Neural progenitor cell (in vitro differentiated cells): ENCODE data around the gene PHRF1. TPM values are rescaled to one million over a fixed set of nuclear protein-coding genes. Genes with fewer than 3 reads are reported as not detected.
A peak's percentile ranks its signal among the peaks of the same experiment; 100 is the strongest.

Experiments used
- DNase-seq: peaks from one replicate; pipeline ENCODE4 v3.0.0-alpha.2; 2016; ENCODE audit warnings: low spot score
- H2AFZ ChIP-seq: fragments of 200-600 bp; sonication (generic); replicated peaks from 2 replicates; pipeline ENCODE4 v1.6.1; 2016; ENCODE audit warnings: antibody characterized with exemption
- H3F3A ChIP-seq: fragments of 200-600 bp; sonication (generic); 2 replicates; pipeline ENCODE4 v1.6.1; 2016; ENCODE audit warnings: antibody characterized with exemption, low read depth
- H3K27ac ChIP-seq: fragments of 200-600 bp; sonication (generic); 2 replicates; pipeline ENCODE4 v1.5.1; 2016; ENCODE audit warnings: mild to moderate bottlenecking
- H3K27me3 ChIP-seq: fragments of 200-600 bp; sonication (generic); 2 replicates; pipeline ENCODE4 v1.6.1; 2016; ENCODE audit warnings: mild to moderate bottlenecking, moderate library complexity
- H3K36me3 ChIP-seq: fragments of 200-600 bp; sonication (generic); 2 replicates; pipeline ENCODE4 v1.5.1; 2016
- H3K4me1 ChIP-seq: fragments of 200-600 bp; sonication (generic); 2 replicates; pipeline ENCODE4 v1.6.1; 2016; ENCODE audit warnings: mixed run types
- H3K4me2 ChIP-seq: fragments of 200-600 bp; sonication (generic); 2 replicates; pipeline ENCODE4 v1.6.1; 2016
- H3K4me3 ChIP-seq: fragments of 200-600 bp; sonication (generic); 2 replicates; pipeline ENCODE4 v1.5.1; 2016
- H3K79me2 ChIP-seq: fragments of 200-600 bp; sonication (generic); 2 replicates; pipeline ENCODE4 v1.6.1; 2016; ENCODE audit warnings: low read depth
- H3K9ac ChIP-seq: fragments of 200-600 bp; sonication (generic); 2 replicates; pipeline ENCODE4 v1.6.1; 2016
- H3K9me3 ChIP-seq: fragments of 200-600 bp; sonication (generic); 2 replicates; pipeline ENCODE4 v1.5.1; 2016; ENCODE audit warnings: low read depth
- H4K20me1 ChIP-seq: fragments of 200-600 bp; sonication (generic); 2 replicates; pipeline ENCODE4 v1.6.1; 2016; ENCODE audit warnings: low read depth
- H3K27ac Mint-ChIP-seq: 3 replicates; pipeline ENCODE4 v1.8.0; 2021; ENCODE audit warnings: mixed read lengths
- H3K27me3 Mint-ChIP-seq: 2 replicates; pipeline ENCODE4 v1.8.0; 2022; ENCODE audit warnings: low read depth, mild to moderate bottlenecking, inconsistent platforms, moderate library complexity, mixed read lengths; ENCODE audit not compliant: insufficient read depth
- H3K36me3 Mint-ChIP-seq: 3 replicates; pipeline ENCODE4 v1.8.0; 2021; ENCODE audit warnings: mixed read lengths
- H3K4me1 Mint-ChIP-seq: 3 replicates; pipeline ENCODE4 v1.8.0; 2021; ENCODE audit warnings: mixed read lengths
- H3K4me3 Mint-ChIP-seq: 3 replicates; pipeline ENCODE4 v1.8.0; 2021; ENCODE audit warnings: mild to moderate bottlenecking, moderate library complexity, mixed read lengths
- H3K9me3 Mint-ChIP-seq: 3 replicates; pipeline ENCODE4 v1.8.0; 2020; ENCODE audit warnings: mixed read lengths
- CTCF ChIP-seq: fragments of 200-600 bp; sonication (generic); IDR thresholded peaks from 2 replicates; pipeline ENCODE4 v1.5.1; 2017; ENCODE audit warnings: antibody characterized with exemption, mild to moderate bottlenecking
- EZH2 ChIP-seq: fragments of 200-600 bp; sonication (generic); IDR thresholded peaks from 2 replicates; pipeline ENCODE4 v1.6.1; 2017; ENCODE audit warnings: antibody characterized with exemption, mild to moderate bottlenecking, moderate library complexity
- EZH2phosphoT487 ChIP-seq: fragments of 200-600 bp; sonication (generic); IDR thresholded peaks from 2 replicates; pipeline ENCODE4 v1.6.1; 2017; ENCODE audit warnings: antibody characterized with exemption
- total RNA-seq: library from RNA; depleted of rRNA; stranded (reverse); fragments of >200 nt; gene quantifications from 2 replicates; pipeline ENCODE4 v1.2.3, GENCODE V29; 2015; ENCODE audit warnings: low replicate concordance

PHRF1 gene
- total RNA-seq, 1 donor from 2014 or later, result 9.8 TPM

DNA sequence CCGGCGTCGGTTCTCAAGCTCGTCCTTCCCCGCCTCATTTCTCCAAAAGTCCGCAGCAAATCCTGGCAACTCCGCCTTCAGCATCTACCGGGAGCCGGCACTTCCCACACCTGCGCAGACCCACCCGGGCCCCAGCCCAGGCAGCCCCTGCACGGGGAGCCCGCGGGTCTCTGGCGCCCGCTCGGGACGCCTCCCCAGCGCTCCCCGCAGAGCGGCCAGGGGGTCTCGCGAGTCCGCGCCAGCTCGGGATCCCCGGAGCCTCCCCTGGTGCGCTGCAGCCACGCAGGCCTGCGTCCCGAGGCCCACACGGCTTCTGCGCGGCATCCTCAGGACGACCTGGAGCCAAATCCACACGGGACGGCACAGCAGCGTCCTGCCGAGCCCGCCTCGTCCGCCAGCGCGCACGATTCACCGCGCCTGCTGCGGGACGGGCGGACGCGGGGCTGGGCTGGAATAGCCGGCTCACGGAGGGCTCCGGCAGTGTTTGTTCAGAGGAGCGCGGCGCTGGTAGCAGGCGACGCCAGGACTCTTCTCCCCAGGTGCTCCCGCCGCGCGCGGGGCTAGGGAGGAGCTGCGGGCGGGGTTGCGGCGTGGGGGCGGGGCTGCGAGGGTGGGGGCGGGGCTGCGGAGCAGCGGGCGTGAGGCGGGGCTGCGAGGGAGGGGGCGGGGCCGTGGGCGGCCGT lies 816 bp upstream of the PHRF1 start:
- Mint-ChIP-seq H3K27me3 (peaks cover 6% of the 10 kb centered on the region), H3K4me1 (peaks cover 40% of the 10 kb centered on the region)
- H3K27ac ChIP-seq, result no peak overlapping the region

DNA sequence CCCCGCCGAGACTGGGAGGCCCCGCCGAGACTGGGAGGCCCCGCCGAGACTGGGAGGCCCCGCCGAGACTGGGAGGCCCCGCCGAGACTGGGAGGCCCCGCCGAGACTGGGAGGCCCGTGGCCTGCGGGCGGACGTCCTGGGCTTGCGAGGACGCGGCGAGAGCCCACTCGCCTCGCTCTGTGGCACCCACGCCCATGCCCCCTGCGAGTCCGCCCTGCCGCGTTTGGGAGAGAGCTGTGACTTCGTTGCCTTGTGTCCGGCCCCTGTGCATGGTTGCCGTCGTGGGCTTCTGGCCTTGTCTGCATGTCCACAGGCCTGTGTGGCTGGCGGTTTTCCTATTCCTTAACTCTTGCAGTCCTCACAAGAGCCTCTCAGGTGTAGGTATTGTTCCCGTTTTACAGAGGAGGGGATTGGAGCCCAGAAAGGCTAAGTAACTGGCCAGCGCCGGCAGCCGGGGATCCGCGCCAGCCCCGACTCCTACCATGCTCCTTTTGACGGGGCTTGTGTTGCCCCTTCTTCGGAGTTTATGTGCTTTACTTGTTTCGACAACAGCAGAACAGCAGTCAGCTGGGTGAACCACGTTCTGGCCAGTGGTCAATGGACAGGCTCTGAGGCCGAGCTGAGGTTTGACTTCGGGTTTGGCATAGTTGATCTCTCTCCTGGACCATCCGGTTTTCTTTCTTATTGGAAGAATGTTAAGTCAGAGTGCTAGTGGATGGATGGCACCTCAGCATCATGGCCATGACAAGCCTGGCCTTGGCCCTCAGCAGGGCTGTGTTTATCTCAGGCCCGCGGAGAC lies 741 bp downstream of the PHRF1 start:
- Histone ChIP-seq H2AFZ (no peak overlapping the region), H3K36me3 (no peaks in the 10 kb centered on the region), H3K27me3 (peaks cover 15% of the 10 kb centered on the region), H3K79me2 (peaks cover 57% of the 10 kb centered on the region), H3K4me1 (peaks cover 20% of the 10 kb centered on the region), H3K4me2 (peak overlapping the region; percentile 100), H3K9ac (peak overlapping the region; percentile 98), H4K20me1 (peaks cover 62% of the 10 kb centered on the region), H3K27ac (no peak overlapping the region), H3F3A (peaks cover 30% of the 10 kb centered on the region), H3K4me3 (peak overlapping the region; percentile 93), H3K9me3 (no peaks in the 10 kb centered on the region)
- H3K9me3 Mint-ChIP-seq, result no peaks in the 10 kb centered on the region
- H3K4me3 Mint-ChIP-seq, result peak overlapping the region; percentile 95
- TF ChIP-seq CTCF, result no peak
- no peak for TF ChIP-seq EZH2
- no peak for TF ChIP-seq EZH2phosphoT487
- peaks cover 37% of the 10 kb centered on the region for H3K4me1 Mint-ChIP-seq
- peaks cover 9% of the 10 kb centered on the region for H3K36me3 Mint-ChIP-seq
- H3K27me3 Mint-ChIP-seq, result peaks cover 6% of the 10 kb centered on the region
- H3K27ac Mint-ChIP-seq, result peak overlapping the region; percentile 96
- no peak for DNase-seq

More for the DNA sequence above, 816 bp upstream of the PHRF1 start:
- H3K4me3 ChIP-seq, result peak overlapping the region; percentile 67
- H4K20me1 ChIP-seq, result peaks cover 47% of the 10 kb centered on the region
- H3K36me3 ChIP-seq, result no peaks in the 10 kb centered on the region
- H3K36me3 Mint-ChIP-seq, result peaks cover 4% of the 10 kb centered on the region
- peak; percentile 96 for DNase-seq
- peaks cover 30% of the 10 kb centered on the region for H3K4me1 ChIP-seq
- H3F3A ChIP-seq, result peaks cover 42% of the 10 kb centered on the region
- peaks cover 42% of the 10 kb centered on the region for H3K79me2 ChIP-seq
- peak overlapping the region; percentile 46 for H3K27ac Mint-ChIP-seq
- H3K27me3 ChIP-seq, result peaks cover 15% of the 10 kb centered on the region
- no peaks in the 10 kb centered on the region for H3K9me3 ChIP-seq
- peak overlapping the region; percentile 85 for H3K4me2 ChIP-seq
- H3K4me3 Mint-ChIP-seq, result peak overlapping the region; percentile 94
- TF ChIP-seq EZH2phosphoT487, result no peak
- TF ChIP-seq CTCF, result no peak
- TF ChIP-seq EZH2, result no peak
- H3K9me3 Mint-ChIP-seq, result no peaks in the 10 kb centered on the region
- H3K9ac ChIP-seq, result no peak overlapping the region
- H2AFZ ChIP-seq, result peak overlapping the region; percentile 88

DNA sequence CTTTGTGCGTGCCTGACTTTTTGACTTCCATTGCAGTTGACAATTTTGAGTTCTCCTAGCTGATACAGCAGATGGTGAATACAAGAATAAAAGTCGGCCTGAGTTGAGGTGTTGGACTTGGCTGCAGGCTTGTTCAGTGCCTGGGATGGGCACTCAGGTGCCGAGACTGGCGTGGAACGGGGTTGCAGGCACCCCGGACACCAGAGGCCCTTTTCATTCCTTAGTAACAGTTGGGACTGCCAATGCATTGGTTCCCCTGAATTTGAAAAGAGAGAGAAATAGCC lies 1.3 kb downstream of the PHRF1 start:
- Histone ChIP-seq H3K4me1 (peaks cover 20% of the 10 kb centered on the region), H3K9ac (peak overlapping the region; percentile 98), H3K36me3 (no peaks in the 10 kb centered on the region), H4K20me1 (peaks cover 66% of the 10 kb centered on the region), H3K27ac (no peak overlapping the region), H3K4me3 (peak overlapping the region; percentile 93), H3K9me3 (no peaks in the 10 kb centered on the region), H3K4me2 (peak overlapping the region; percentile 100), H3K27me3 (peaks cover 15% of the 10 kb centered on the region), H3F3A (peaks cover 26% of the 10 kb centered on the region), H3K79me2 (peaks cover 62% of the 10 kb centered on the region), H2AFZ (no peak overlapping the region)
- peaks cover 10% of the 10 kb centered on the region for H3K36me3 Mint-ChIP-seq
- H3K9me3 Mint-ChIP-seq, result no peaks in the 10 kb centered on the region
- no peak for DNase-seq
- peaks cover 6% of the 10 kb centered on the region for H3K27me3 Mint-ChIP-seq
- peaks cover 37% of the 10 kb centered on the region for H3K4me1 Mint-ChIP-seq
- TF ChIP-seq EZH2phosphoT487 (no peak), EZH2 (no peak), CTCF (no peak)
- H3K27ac Mint-ChIP-seq, result peak overlapping the region; percentile 96
- H3K4me3 Mint-ChIP-seq, result peak overlapping the region; percentile 95
